SJCRH30 (cell line): ENCODE measurements around the gene NRDC. TPM values are rescaled to one million over a fixed set of nuclear protein-coding genes. Genes with fewer than 3 reads are reported as not detected.
A peak's percentile ranks its signal among the peaks of the same experiment; 100 is the strongest.

Experiments
- DNase-seq, 2 experiments: peaks; one replicate each; pipeline ENCODE4 v3.0.0-alpha.2; 2015 to 2020
- H3K27ac ChIP-seq: fragments of 250-450 bp; sonication (Bioruptor Pico); 2 replicates; pipeline ENCODE4 v1.5.1; 2020; ENCODE audit warnings: mild to moderate bottlenecking, moderate library complexity
- H3K27me3 ChIP-seq: fragments of 250-450 bp; sonication (Bioruptor Pico); 2 replicates; pipeline ENCODE4 v1.5.1; 2020; ENCODE audit warnings: mild to moderate bottlenecking, moderate library complexity
- H3K36me3 ChIP-seq: fragments of 250-450 bp; sonication (Bioruptor Pico); 2 replicates; pipeline ENCODE4 v1.5.1; 2020; ENCODE audit warnings: mild to moderate bottlenecking, moderate library complexity
- H3K4me1 ChIP-seq: fragments of 250-450 bp; sonication (Bioruptor Pico); 2 replicates; pipeline ENCODE4 v1.5.1; 2020; ENCODE audit warnings: mild to moderate bottlenecking, moderate library complexity
- H3K4me3 ChIP-seq: fragments of 250-450 bp; sonication (Bioruptor Pico); 2 replicates; pipeline ENCODE4 v1.5.1; 2020; ENCODE audit warnings: mild to moderate bottlenecking, moderate library complexity
- H3K9me3 ChIP-seq: fragments of 250-450 bp; sonication (Bioruptor Pico); replicated peaks from 2 replicates; pipeline ENCODE4 v1.5.1; 2020; ENCODE audit warnings: mild to moderate bottlenecking, moderate library complexity
- total RNA-seq: library from RNA; depleted of rRNA; stranded (reverse); fragments of >200 nt; shearing (Covaris generic); gene quantifications from 2 replicates; pipeline ENCODE4 v1.2.3, GENCODE V29; 2014

Gene NRDC
- total RNA-seq, 1 experiment from 2014 or later, result 94.6 TPM

DNA sequence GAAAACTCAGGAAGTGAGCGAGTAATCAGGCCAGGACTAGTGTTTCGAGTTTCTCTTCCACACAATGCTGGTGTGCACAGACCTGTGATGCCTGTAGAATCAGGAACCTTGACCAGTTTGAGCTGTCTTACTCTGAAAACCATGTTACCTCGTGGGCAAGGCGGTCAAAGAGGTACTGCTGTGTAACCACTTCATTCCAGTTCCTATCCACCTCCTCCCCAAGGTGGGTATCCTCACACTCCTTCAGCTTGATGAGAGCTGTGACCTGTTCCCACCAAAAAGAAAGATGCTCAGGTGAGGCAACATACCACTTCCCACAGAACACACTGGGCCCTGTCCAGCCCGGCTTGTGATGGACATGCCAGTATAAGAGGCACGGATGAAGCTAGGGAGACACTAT is 88.1 kb downstream of the NRDC start:
- no peaks in the 10 kb centered on the region; the same call in 1 of the 2 replicates for H3K9me3 ChIP-seq
- H3K27me3 ChIP-seq, result no peaks in the 10 kb centered on the region
- H3K4me3 ChIP-seq, result no peak overlapping the region
- H3K4me1 ChIP-seq, result no peaks in the 10 kb centered on the region
- H3K27ac ChIP-seq, result no peak overlapping the region
- peaks cover 97% of the 10 kb centered on the region for H3K36me3 ChIP-seq
- no peak for DNase-seq

DNA sequence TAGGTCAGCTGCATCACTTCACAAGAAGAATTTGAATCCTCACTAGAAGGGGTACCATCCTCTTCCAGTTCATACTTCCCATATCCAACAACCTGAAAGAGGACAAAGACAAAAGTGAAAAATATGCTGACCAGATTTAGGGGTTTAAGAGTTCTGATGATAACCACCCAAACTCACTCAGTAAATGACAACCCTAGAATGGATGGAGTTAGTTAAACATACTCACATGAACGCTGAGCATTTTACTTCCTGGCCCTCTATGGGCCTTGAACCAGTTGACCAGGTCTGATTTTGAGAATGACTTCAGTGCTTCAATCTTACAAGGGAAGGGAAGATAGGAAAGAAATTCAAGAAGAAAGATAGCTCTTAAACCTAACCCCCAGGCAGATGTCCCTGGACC is 89.2 kb downstream of the NRDC start:
- H3K27me3 ChIP-seq, result no peaks in the 10 kb centered on the region
- H3K4me1 ChIP-seq, result no peaks in the 10 kb centered on the region
- DNase-seq, result no peak
- H3K36me3 ChIP-seq, result peaks cover 97% of the 10 kb centered on the region
- no peaks in the 10 kb centered on the region for H3K9me3 ChIP-seq
- H3K4me3 ChIP-seq, result no peak overlapping the region
- H3K27ac ChIP-seq, result no peak overlapping the region

- no peaks in the 10 kb centered on the region for H3K27me3 ChIP-seq
- no peak overlapping the region for H3K4me3 ChIP-seq
- H3K27ac ChIP-seq, result no peak overlapping the region
- DNase-seq, result no peak
- H3K9me3 ChIP-seq, result no peaks in the 10 kb centered on the region
- peaks cover 95% of the 10 kb centered on the region for H3K36me3 ChIP-seq
- no peaks in the 10 kb centered on the region for H3K4me1 ChIP-seq
Observed at GRCh38 chr1:51788938-51789337, 89.6 kb downstream of the NRDC start.

GRCh38 chr1:51784997-51785421 is 93.5 kb downstream of the NRDC start:
- peaks cover 86% of the 10 kb centered on the region for H3K36me3 ChIP-seq
- no peak for DNase-seq

GRCh38 chr1:51780927-51781326 is 97.6 kb downstream of the NRDC start:
- H3K36me3 ChIP-seq, result peaks cover 79% of the 10 kb centered on the region
- H3K4me3 ChIP-seq, result no peak overlapping the region
- no peaks in the 10 kb centered on the region for H3K9me3 ChIP-seq
- DNase-seq, result no peak
- no peaks in the 10 kb centered on the region for H3K27me3 ChIP-seq
- H3K4me1 ChIP-seq, result no peaks in the 10 kb centered on the region
- H3K27ac ChIP-seq, result no peak overlapping the region

More at GRCh38 chr1:51784997-51785421, 93.5 kb downstream of the NRDC start:
- Histone ChIP-seq H3K27me3 (no peaks in the 10 kb centered on the region), H3K9me3 (no peaks in the 10 kb centered on the region), H3K4me3 (no peak overlapping the region), H3K4me1 (no peaks in the 10 kb centered on the region), H3K27ac (no peak overlapping the region)

- Histone ChIP-seq H3K27ac (no peak overlapping the region), H3K9me3 (no peaks in the 10 kb centered on the region), H3K36me3 (peaks cover 72% of the 10 kb centered on the region), H3K4me1 (no peaks in the 10 kb centered on the region), H3K4me3 (no peak overlapping the region), H3K27me3 (no peaks in the 10 kb centered on the region)
- no peak for DNase-seq
Observed at GRCh38 chr1:51776408-51776807, 102.1 kb downstream of the NRDC start.

DNA sequence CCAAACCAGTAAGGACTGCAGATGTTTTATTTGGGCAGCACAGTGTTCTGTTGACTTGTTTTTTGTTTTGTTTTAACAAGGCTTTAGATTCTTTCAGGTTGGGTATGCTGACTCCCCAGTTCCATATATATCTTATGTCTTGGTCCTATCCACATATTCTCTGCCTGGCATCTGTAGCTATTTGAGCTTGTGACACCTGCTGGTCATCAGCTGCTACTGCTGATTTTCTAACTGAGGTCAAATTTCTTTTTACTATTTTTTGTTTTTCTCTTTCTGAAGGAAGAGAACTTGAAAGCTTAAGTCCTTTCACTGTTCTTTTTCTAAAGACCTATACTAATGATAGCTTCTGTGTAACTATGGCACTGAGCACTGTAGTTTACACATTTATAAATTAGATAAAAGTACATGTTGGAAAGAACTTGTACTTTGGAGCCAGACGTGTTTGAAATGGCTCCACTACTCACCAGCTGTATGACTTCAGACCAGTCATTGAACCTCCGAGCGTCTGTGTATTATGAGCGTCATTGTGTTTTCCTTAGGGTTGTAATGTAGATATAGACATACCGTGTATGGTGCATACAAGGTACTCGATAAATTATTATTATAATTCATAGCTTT is 109.4 kb downstream of the NRDC start:
- Histone ChIP-seq H3K4me1 (no peaks in the 10 kb centered on the region), H3K36me3 (peaks cover 46% of the 10 kb centered on the region), H3K4me3 (no peak overlapping the region), H3K9me3 (no peaks in the 10 kb centered on the region), H3K27me3 (no peaks in the 10 kb centered on the region), H3K27ac (no peak overlapping the region)
- peak; percentile 27 to 75 for DNase-seq

GRCh38 chr1:51761351-51761750 is 117.2 kb downstream of the NRDC start:
- no peak overlapping the region for H3K4me3 ChIP-seq
- DNase-seq, result no peak
- no peaks in the 10 kb centered on the region for H3K4me1 ChIP-seq
- peaks cover 19% of the 10 kb centered on the region for H3K36me3 ChIP-seq
- no peaks in the 10 kb centered on the region for H3K9me3 ChIP-seq
- no peaks in the 10 kb centered on the region for H3K27me3 ChIP-seq
- no peak overlapping the region for H3K27ac ChIP-seq

- no peak for DNase-seq
- H3K4me3 ChIP-seq, result no peak overlapping the region
- no peak overlapping the region for H3K27ac ChIP-seq
- H3K4me1 ChIP-seq, result no peaks in the 10 kb centered on the region
- H3K27me3 ChIP-seq, result no peaks in the 10 kb centered on the region
- H3K9me3 ChIP-seq, result no peaks in the 10 kb centered on the region
- H3K36me3 ChIP-seq, result peaks cover 14% of the 10 kb centered on the region
Observed at GRCh38 chr1:51760872-51761271, 117.7 kb downstream of the NRDC start.

- DNase-seq, result no peak
- Histone ChIP-seq H3K4me1 (no peaks in the 10 kb centered on the region), H3K27ac (no peak overlapping the region), H3K36me3 (peaks cover 15% of the 10 kb centered on the region), H3K9me3 (no peaks in the 10 kb centered on the region), H3K4me3 (no peak overlapping the region), H3K27me3 (no peaks in the 10 kb centered on the region)
Observed at GRCh38 chr1:51758310-51758709, 120.2 kb downstream of the NRDC start.

DNA sequence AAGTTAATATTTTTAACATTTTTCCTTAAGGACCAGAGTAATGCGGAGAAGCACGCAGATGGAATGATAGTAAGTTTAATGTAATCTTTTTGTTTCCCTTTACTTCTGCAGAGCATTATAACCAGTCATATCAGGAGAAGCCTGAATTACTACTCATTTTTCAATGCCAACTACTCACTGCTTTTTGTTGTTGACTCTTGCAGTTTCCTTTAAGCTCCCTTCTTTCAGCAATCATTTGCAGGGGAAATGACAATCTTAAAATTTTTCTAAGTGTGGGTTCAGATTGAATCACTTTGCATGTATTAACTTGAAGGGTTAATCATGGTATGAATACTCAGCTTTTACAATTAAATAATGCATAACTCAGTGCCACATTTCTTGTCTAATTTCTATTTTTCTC is 122.2 kb downstream of the NRDC start:
- H3K36me3 ChIP-seq, result peaks cover 35% of the 10 kb centered on the region
- H3K27me3 ChIP-seq, result no peaks in the 10 kb centered on the region
- no peak overlapping the region for H3K27ac ChIP-seq
- H3K4me1 ChIP-seq, result no peaks in the 10 kb centered on the region
- DNase-seq, result no peak
- no peak overlapping the region for H3K4me3 ChIP-seq
- no peaks in the 10 kb centered on the region for H3K9me3 ChIP-seq

GRCh38 chr1:51755437-51755836 is 123.1 kb downstream of the NRDC start:
- no peaks in the 10 kb centered on the region for H3K4me1 ChIP-seq
- no peaks in the 10 kb centered on the region for H3K27me3 ChIP-seq

DNA sequence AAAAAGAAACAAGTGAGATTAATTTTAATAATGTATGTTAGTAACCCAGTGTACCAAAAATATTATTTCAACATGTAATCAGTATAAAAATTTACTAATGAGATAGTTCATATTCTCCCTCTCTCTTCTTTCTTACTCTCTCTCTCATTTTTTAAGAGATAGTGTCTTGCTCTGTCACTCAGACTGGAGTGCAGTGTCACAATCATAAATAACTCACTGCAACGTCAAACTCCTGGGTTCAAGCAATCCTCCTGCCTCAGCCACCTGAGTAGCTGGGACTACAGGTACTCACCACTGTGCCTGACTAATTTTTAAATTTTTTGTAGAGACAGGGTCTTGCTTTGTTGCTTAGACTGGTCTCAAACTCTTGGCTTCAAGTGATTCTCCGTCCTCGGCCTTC is 123.9 kb downstream of the NRDC start:
- H3K36me3 ChIP-seq, result peaks cover 47% of the 10 kb centered on the region
- no peak for DNase-seq
- H3K4me3 ChIP-seq, result no peak overlapping the region
- H3K9me3 ChIP-seq, result no peaks in the 10 kb centered on the region
- no peak overlapping the region for H3K27ac ChIP-seq
- no peaks in the 10 kb centered on the region for H3K27me3 ChIP-seq
- no peaks in the 10 kb centered on the region for H3K4me1 ChIP-seq

More at GRCh38 chr1:51755437-51755836, 123.1 kb downstream of the NRDC start:
- H3K4me3 ChIP-seq, result no peak overlapping the region
- no peak for DNase-seq
- peaks cover 42% of the 10 kb centered on the region for H3K36me3 ChIP-seq
- no peaks in the 10 kb centered on the region for H3K9me3 ChIP-seq
- no peak overlapping the region for H3K27ac ChIP-seq

- Histone ChIP-seq H3K4me3 (no peak overlapping the region), H3K36me3 (peaks cover 53% of the 10 kb centered on the region), H3K9me3 (no peaks in the 10 kb centered on the region), H3K27ac (no peak overlapping the region), H3K27me3 (no peaks in the 10 kb centered on the region), H3K4me1 (no peaks in the 10 kb centered on the region)
- DNase-seq, result no peak
Observed at GRCh38 chr1:51753969-51754368, 124.6 kb downstream of the NRDC start.

GRCh38 chr1:51752073-51752948 is 126.2 kb downstream of the NRDC start:
- DNase-seq, result no peak
- Histone ChIP-seq H3K9me3 (no peaks in the 10 kb centered on the region), H3K36me3 (peaks cover 59% of the 10 kb centered on the region), H3K27me3 (no peaks in the 10 kb centered on the region), H3K4me1 (no peaks in the 10 kb centered on the region), H3K27ac (no peak overlapping the region), H3K4me3 (no peak overlapping the region)
